NB4 (cell line): ENCODE data around the gene TRPV6.

Source experiments
- POLR2A ChIP-seq: IDR thresholded peaks from 2 replicates; pipeline ENCODE4 v1.6.1; 2011; ENCODE audit warnings: mild to moderate bottlenecking; ENCODE audit not compliant: insufficient read length; ENCODE audit errors: extremely low read depth
- TF ChIP-seq, protein P1 (sequence below): IDR thresholded peaks from one replicate; pipeline ENCODE4 v1.5.1; 2012; ENCODE audit warnings: low read depth, low read length

DNA sequence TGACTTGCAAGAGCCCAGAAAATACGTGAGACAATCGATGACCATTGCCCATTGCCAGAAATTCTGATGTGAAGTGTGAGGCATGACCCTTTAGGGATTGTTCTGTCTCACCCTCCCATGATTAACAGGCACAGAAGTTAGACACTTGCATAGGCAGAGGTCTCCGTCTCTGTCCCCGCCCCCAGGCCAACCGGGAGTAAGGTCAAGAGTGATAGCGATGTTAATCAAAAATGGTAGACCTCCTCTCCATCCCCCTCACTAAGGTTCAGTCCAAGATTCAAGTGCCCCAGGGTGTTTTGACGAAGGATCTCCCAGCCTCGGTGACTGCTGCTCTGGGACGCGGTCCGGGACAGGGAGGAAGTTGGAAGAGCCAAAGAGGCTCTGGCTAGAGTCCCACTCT lies 22.7 kb upstream of the TRPV6 start:
- TF ChIP-seq, protein P1, sequence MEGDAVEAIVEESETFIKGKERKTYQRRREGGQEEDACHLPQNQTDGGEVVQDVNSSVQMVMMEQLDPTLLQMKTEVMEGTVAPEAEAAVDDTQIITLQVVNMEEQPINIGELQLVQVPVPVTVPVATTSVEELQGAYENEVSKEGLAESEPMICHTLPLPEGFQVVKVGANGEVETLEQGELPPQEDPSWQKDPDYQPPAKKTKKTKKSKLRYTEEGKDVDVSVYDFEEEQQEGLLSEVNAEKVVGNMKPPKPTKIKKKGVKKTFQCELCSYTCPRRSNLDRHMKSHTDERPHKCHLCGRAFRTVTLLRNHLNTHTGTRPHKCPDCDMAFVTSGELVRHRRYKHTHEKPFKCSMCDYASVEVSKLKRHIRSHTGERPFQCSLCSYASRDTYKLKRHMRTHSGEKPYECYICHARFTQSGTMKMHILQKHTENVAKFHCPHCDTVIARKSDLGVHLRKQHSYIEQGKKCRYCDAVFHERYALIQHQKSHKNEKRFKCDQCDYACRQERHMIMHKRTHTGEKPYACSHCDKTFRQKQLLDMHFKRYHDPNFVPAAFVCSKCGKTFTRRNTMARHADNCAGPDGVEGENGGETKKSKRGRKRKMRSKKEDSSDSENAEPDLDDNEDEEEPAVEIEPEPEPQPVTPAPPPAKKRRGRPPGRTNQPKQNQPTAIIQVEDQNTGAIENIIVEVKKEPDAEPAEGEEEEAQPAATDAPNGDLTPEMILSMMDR, result no peak
- no peak for TF ChIP-seq POLR2A
